Effector memory CD8-positive, alpha-beta T cell (primary cell): ENCODE data around the gene BRCA1.
"Not testable (repeated sequence)": the region's sequence is repeated elsewhere in the genome, so short reads cannot be mapped to it uniquely, and the experiment has no call there.

Source experiments
- ATAC-seq: fragments of 150-1000 bp; cut with Tn5 transposase; replicated peaks from 2 replicates; pipeline ENCODE4 v1.10.0; 2021; ENCODE audit warnings: mild to moderate bottlenecking, moderate library complexity
- DNase-seq, 3 experiments: peaks; one replicate each; pipeline ENCODE4 v3.0.0; 2021
- H3K27ac Mint-ChIP-seq, 2 donors: one replicate each; pipeline ENCODE4 v1.8.0; 2022; ENCODE audit warnings: mild to moderate bottlenecking in 2 of 2, mixed read lengths in 2 of 2, moderate library complexity in 2 of 2
- H3K27me3 Mint-ChIP-seq, 2 donors: one replicate each; pipeline ENCODE4 v1.8.0; 2022; ENCODE audit warnings: mixed read lengths in 2 of 2
- H3K36me3 Mint-ChIP-seq: one replicate; pipeline ENCODE4 v1.8.0; 2022; ENCODE audit warnings: mild to moderate bottlenecking, moderate library complexity, mixed read lengths; ENCODE audit not compliant: insufficient read depth
- H3K4me1 Mint-ChIP-seq, 2 donors: one replicate each; pipeline ENCODE4 v1.8.0; 2022; ENCODE audit warnings: low read depth in 2 of 2, mixed read lengths in 2 of 2
- H3K4me3 Mint-ChIP-seq, 2 donors: one replicate each; pipeline ENCODE4 v1.8.0; 2022; ENCODE audit warnings: mild to moderate bottlenecking in 2 of 2, mixed read lengths in 2 of 2, moderate library complexity in 2 of 2
- H3K9me3 Mint-ChIP-seq, 2 donors: one replicate each; pipeline ENCODE4 v1.8.0; 2022; ENCODE audit warnings: mixed read lengths in 2 of 2
- total RNA-seq, 9 experiments: gene quantifications; one replicate each; lab custom pipeline; 2026; lab: John Stamatoyannopoulos, UW

BRCA1 gene
- 6.5 to 26.7 (median 13.2) reads per million in 9 experiments for total RNA-seq

DNA sequence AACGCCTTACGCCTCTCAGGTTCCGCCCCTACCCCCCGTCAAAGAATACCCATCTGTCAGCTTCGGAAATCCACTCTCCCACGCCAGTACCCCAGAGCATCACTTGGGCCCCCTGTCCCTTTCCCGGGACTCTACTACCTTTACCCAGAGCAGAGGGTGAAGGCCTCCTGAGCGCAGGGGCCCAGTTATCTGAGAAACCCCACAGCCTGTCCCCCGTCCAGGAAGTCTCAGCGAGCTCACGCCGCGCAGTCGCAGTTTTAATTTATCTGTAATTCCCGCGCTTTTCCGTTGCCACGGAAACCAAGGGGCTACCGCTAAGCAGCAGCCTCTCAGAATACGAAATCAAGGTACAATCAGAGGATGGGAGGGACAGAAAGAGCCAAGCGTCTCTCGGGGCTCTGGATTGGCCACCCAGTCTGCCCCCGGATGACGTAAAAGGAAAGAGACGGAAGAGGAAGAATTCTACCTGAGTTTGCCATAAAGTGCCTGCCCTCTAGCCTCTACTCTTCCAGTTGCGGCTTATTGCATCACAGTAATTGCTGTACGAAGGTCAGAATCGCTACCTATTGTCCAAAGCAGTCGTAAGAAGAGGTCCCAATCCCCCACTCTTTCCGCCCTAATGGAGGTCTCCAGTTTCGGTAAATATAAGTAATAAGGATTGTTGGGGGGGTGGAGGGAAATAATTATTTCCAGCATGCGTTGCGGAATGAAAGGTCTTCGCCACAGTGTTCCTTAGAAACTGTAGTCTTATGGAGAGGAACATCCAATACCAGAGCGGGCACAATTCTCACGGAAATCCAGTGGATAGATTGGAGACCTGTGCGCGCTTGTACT, at the start of gene BRCA1:
TSS of gene BRCA1 (minus strand) at position 232 of the 834 bp plus-strand sequence. CDS start 1,268 bp downstream, outside the sequence.
- no peaks in the 10 kb centered on the region for H3K27me3 Mint-ChIP-seq
- peak within 1 kb of the TSS; percentile 99 for H3K4me3 Mint-ChIP-seq
- DNase-seq = peak; percentile 93 to 94 (median 93)
- peak; percentile 99 for ATAC-seq
- H3K27ac Mint-ChIP-seq = peak within 1 kb of the TSS; percentile 94 to 95
- H3K36me3 Mint-ChIP-seq = peaks cover 27% of the 10 kb centered on the region
- H3K9me3 Mint-ChIP-seq = no peaks in the 10 kb centered on the region
- peaks cover 18 to 29% of the 10 kb centered on the region in 2 donors for H3K4me1 Mint-ChIP-seq

DNA sequence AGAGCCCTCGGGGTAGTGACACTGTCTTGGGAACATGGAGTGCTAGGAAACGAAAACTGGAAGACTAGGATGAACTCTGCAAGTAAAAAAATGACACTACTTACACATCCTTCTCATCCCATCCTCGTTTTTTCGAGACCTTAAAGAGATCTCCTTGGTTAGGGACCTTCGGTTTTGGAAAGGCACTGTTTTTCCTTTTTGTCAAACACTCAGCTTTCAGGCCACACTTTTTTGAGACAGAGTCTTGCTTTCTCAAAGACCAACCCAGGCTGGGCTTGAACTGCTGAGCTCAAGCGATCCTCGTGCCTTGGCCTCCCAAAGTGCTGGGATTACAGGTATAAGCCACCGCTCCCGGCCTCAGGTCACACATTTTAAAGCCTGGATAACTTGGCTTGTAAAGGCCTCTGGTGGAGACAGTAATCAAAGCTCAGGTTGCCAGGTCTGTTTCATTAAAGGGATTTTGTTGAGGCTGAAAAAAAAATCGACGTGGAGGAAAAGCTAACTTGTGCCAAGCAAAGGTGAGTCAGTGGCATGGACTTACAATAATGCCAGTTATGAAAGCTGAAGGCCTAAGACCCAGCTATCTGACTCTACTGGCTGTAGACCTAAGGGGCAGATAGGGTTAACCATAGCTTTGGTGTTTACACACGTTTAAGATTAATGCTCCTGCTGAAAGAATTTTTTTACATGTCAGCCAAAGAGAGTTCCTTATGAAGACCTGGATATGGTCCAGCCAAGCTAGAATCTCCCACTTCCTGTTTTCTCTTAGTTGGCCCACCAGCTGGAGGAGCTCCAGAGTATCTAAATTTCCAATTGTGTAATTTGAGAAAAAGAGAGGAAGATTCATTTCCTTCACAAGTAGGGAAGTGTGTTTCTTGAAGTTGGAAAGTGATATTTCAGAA, 46.7 kb upstream of the BRCA1 start:
- Mint-ChIP-seq H3K9me3 (no peaks in the 10 kb centered on the region), H3K4me1 (peaks cover 23 to 30% of the 10 kb centered on the region in 2 donors), H3K27ac (no peak overlapping the region), H3K36me3 (peaks cover 26% of the 10 kb centered on the region), H3K4me3 (no peak overlapping the region), H3K27me3 (no peaks in the 10 kb centered on the region)
- DNase-seq (peak in 1 of 3 experiments; percentile 9), ATAC-seq (no peak)

DNA sequence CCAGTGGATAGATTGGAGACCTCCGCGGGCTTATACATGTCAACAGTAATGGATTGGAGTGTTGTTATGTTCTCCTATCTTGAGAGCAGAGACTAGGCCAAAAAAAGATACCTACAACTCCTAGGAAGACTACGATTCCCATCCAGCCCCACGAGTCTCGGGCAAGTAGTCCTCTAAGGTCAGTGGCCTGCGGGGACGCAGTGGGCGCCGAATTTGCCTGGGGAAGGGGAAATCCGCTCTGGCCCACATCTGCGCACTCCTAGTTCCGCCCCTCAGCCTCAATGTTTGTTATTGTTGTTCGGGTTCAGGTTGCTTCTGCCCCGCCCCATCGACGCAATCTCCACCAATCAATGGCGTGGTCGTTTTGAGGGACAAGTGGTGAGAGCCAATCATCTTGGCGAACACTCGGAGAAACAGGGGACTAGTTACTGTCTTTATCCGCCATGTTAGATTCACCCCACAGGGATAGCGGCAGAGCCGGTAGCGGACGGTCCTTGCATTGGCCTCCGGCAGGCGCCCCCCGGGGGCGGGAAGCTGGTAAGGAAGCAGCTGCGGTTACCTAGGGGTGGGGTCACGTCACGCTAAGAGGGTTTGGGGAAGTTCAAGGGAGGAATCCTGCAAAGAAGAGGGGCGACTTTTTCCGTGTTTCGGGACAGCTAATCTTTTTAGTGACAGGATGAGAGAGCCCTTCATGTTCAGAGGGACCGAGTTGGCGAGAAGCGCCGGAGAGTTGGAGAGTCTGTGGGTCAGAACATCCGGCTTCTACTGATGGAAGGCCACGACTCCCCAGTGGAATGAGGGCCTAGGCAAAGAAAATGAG, 45.8 kb upstream of the BRCA1 start, which contains the start of gene NBR1:
TSS of gene NBR1 (plus strand) at position 449 of the 820 bp plus-strand sequence. CDS start 4,586 bp downstream, outside the sequence.
- no peak within 1 kb of the TSS for H3K4me3 Mint-ChIP-seq
- no peaks in the 10 kb centered on the region for H3K27me3 Mint-ChIP-seq
- H3K9me3 Mint-ChIP-seq = no peaks in the 10 kb centered on the region
- ATAC-seq = peak; percentile 75
- peaks cover 18% of the 10 kb centered on the region for H3K36me3 Mint-ChIP-seq
- peaks cover 17 to 23% of the 10 kb centered on the region in 2 donors for H3K4me1 Mint-ChIP-seq
- peak; percentile 94 to 97 (median 95) for DNase-seq
- no peak within 1 kb of the TSS for H3K27ac Mint-ChIP-seq

DNA sequence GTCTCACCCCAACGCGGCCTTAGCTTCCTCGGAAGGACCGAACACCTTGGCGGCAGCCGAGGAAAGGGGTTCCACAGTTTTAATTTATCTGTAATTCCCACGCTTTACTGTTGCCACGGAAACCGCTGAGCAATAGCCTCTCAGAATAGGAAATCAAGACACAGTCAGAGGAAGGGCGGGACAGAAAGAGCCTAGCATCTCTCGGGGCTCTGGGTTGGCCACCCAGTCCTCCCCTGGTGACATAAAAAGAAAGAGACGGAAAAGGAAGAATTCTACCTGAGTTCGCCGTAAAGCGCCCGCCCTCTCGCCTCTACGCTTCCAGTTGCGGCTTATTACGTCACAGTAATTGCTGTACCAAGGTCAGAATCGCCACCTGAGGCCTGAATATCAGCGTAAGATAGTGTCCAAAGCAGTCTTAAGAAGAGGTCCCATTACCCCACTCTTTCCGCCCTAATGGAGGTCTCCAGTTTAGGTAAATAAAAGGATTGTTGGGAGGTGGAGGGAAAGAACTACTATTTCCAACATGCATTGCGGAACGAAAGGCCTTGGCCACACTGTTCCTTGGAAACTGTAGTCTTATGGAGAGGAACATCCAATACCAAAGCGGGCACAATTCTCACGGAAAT, 45.1 kb upstream of the BRCA1 start:
- Mint-ChIP-seq H3K9me3 (no peaks in the 10 kb centered on the region), H3K27me3 (no peaks in the 10 kb centered on the region), H3K36me3 (peaks cover 18% of the 10 kb centered on the region), H3K4me3 (no peak overlapping the region), H3K27ac (no peak overlapping the region), H3K4me1 (peaks cover 12 to 16% of the 10 kb centered on the region in 2 donors)
- DNase-seq (peak; percentile 82 to 84 (median 84)), ATAC-seq (peak; percentile 77)

DNA sequence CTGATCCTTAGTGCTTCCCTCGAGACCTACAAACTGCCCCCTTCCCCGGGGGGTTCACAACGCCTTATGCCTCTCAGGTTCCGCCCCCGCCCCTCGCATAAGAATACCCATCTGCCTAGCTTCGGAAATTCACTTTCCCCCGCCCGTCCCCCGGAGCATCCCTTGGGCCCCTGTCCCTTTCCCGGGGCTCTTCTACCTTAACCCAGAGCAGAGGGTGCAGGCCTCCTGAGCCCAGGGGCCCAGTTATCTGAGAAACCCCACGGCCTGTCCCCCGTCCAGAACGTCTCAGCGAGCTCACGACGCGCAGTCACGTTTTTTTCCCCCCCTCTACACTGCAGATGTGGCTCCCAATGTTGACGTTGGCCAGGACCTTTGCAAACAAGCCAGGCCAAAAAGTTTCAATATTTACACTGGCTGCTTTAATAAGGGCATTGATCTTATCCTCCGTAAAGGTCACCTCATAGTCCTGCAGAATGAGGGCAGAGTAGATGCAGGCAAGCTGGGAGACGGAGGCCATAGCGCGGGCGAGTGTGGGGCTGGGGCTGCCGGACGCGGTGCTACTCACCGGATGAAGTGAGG, 44.5 kb upstream of the BRCA1 start:
- Mint-ChIP-seq H3K4me3 (no peak overlapping the region), H3K4me1 (peaks cover 12 to 13% of the 10 kb centered on the region in 2 donors), H3K27me3 (no peaks in the 10 kb centered on the region), H3K36me3 (peaks cover 18% of the 10 kb centered on the region), H3K9me3 (no peaks in the 10 kb centered on the region), H3K27ac (no peak overlapping the region)
- peak; percentile 2 for ATAC-seq
- peak in 1 of 3 experiments; percentile 9 for DNase-seq

GRCh38 chr17:43165971-43166370, 40.8 kb upstream of the BRCA1 start:
- not testable (repeated sequence) for H3K4me3 Mint-ChIP-seq, H3K27ac Mint-ChIP-seq, H3K4me1 Mint-ChIP-seq, H3K9me3 Mint-ChIP-seq, H3K27me3 Mint-ChIP-seq, DNase-seq, ATAC-seq, H3K36me3 Mint-ChIP-seq

DNA sequence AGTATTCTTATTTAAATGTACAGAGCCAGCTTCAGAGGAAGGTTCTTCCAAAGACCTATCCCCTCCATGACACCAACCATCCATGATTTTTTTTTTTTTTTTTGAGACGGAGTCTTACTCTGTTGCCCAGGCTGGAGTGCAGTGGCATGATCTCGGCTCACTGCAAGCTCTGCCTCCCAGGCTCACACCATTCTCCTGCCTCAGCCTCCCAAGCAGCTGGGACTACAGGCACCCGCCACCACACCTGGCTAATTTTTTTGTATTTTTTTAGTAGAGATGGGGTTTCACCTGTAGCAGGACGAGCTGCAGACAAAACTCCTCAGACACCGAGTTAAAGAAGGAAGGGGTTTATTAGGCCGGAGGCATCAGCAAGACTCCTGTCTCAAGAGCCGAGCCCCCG, 34.8 kb upstream of the BRCA1 start:
- H3K36me3 Mint-ChIP-seq, ATAC-seq, H3K27me3 Mint-ChIP-seq, H3K27ac Mint-ChIP-seq, H3K9me3 Mint-ChIP-seq, H3K4me3 Mint-ChIP-seq, H3K4me1 Mint-ChIP-seq, DNase-seq: not testable (repeated sequence)

DNA sequence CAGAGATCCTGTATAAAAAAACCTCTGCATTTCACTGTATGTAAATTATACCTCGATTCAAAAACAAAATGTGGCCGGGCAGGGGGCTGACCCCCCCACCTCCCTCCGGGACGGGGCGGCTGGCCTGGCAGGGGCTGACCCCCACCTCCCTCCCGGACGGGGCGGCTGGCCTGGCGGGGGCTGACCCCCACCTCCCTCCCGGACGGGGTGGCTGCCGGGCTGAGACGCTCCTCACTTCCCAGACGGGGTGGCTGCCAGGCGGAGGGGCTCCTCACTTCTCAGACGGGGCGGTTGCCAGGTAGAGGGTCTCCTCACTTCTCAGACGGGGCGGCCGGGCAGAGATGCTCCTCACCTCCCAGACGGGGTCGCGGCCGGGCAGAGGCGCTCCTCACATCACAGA, 34.1 kb upstream of the BRCA1 start:
- not testable (repeated sequence) for H3K9me3 Mint-ChIP-seq, H3K4me1 Mint-ChIP-seq, H3K4me3 Mint-ChIP-seq, DNase-seq, H3K27ac Mint-ChIP-seq, H3K36me3 Mint-ChIP-seq, ATAC-seq, H3K27me3 Mint-ChIP-seq

- peaks cover 8% of the 10 kb centered on the region for H3K36me3 Mint-ChIP-seq
- H3K9me3 Mint-ChIP-seq = no peaks in the 10 kb centered on the region
- H3K27ac Mint-ChIP-seq = peak overlapping the region in 1 of 2 donors; percentile 25
- DNase-seq (no peak), ATAC-seq (no peak)
- H3K27me3 Mint-ChIP-seq = no peaks in the 10 kb centered on the region
- H3K4me3 Mint-ChIP-seq = no peak overlapping the region
- no peaks in the 10 kb centered on the region for H3K4me1 Mint-ChIP-seq
These were observed 30.5 kb upstream of the BRCA1 start for GRCh38 chr17:43155666-43156065.

- H3K4me1 Mint-ChIP-seq, DNase-seq, H3K4me3 Mint-ChIP-seq, H3K9me3 Mint-ChIP-seq, H3K27ac Mint-ChIP-seq, H3K36me3 Mint-ChIP-seq, H3K27me3 Mint-ChIP-seq, ATAC-seq: not testable (repeated sequence)
These were observed 28.2 kb upstream of the BRCA1 start for GRCh38 chr17:43153197-43153835.

- no peak for DNase-seq
- no peaks in the 10 kb centered on the region for H3K36me3 Mint-ChIP-seq
- no peaks in the 10 kb centered on the region for H3K9me3 Mint-ChIP-seq
- ATAC-seq = no peak
- H3K4me3 Mint-ChIP-seq = no peak overlapping the region
- H3K27me3 Mint-ChIP-seq = no peaks in the 10 kb centered on the region
- H3K27ac Mint-ChIP-seq = no peak overlapping the region
- no peaks in the 10 kb centered on the region for H3K4me1 Mint-ChIP-seq
These were observed 26.8 kb upstream of the BRCA1 start for GRCh38 chr17:43151880-43152456.

DNA sequence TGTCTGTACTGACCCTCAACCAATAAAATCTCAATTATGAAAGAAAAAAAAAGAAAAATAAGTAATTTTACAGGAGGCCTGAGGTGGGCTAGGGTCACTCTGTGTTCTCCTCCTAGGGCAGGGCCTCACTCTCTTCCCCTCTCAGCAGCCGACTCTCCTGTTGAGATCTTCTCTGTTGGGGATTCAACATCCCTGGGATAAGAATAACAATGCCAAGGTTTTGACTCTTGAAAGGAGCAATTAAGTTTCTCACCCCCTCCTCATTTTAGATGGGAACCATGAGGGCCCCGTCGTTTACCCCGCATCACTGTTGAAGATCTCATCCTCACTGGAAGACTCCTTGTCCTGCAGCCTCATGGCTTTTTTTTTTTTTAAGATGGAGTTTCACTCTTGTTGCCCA, 21.5 kb upstream of the BRCA1 start:
- Mint-ChIP-seq H3K36me3 (peaks cover 4% of the 10 kb centered on the region), H3K4me1 (no peaks in the 10 kb centered on the region), H3K9me3 (no peaks in the 10 kb centered on the region), H3K27me3 (no peaks in the 10 kb centered on the region), H3K4me3 (no peak overlapping the region), H3K27ac (no peak overlapping the region)
- ATAC-seq (no peak), DNase-seq (no peak)
